A673 (cell line): ENCODE results near the gene SCN2A.

ENCODE experiments used
- CTCF ChIP-seq: fragments of 300-800, 200-600 bp; sonication (generic); conservative IDR thresholded peaks from 2 replicates; pipeline ENCODE4 v1.5.1; 2017; ENCODE audit warnings: low read depth, mild to moderate bottlenecking, antibody characterized with exemption, low read length, moderate library complexity, mixed read lengths
- EZH2 ChIP-seq: fragments of 200-600 bp; sonication (generic); IDR thresholded peaks from 2 replicates; pipeline ENCODE4 v1.6.1; 2017; ENCODE audit warnings: borderline replicate concordance, low read depth, mild to moderate bottlenecking, mixed read lengths, antibody characterized with exemption, low read length; ENCODE audit not compliant: poor library complexity, severe bottlenecking

- TF ChIP-seq CTCF (no peak), EZH2 (no peak)
Observed at GRCh38 chr2:165274698-165275097, 35.5 kb downstream of the SCN2A start.
